ENCODE data around the gene MRFAP1L1.
"Not testable (repeated sequence)": the region's sequence is repeated elsewhere in the genome, so short reads cannot be mapped to it uniquely, and the experiment has no call there.

The MRFAP1L1 gene

DNA sequence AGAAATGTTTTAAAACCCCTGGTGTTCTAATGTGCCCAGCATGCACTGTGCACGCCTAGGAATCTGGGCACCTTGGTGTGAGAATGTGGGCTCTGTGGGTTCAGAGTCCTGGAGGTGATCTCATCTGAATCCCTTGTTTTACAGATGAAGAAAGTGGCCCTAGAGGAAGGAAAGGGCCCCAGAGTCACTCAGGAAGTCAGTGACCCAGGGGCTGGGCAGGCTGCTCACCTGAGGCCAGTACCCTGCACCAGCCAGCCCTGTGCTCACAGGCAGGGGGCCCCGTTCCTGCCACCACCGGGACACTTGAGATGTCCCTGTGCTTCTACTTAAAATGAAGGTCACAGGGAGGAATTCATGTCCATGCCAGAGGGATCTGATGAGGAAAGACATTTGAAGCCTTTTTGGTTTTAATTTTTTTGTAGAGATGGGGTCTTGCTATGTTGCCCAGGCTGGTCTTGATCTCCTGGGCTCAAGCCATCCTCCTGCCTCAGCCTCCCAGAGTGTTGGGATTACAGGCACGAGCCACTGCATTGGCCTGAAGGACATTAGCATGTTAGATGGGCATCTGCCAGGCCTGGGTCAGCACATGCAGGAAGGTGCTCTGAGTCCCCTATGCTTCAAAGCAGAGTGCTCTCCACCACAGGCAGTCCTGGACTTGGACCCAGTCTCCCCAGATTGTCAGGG, 23.4 kb downstream of the MRFAP1L1 start:
- no peak for DNase-seq

DNA sequence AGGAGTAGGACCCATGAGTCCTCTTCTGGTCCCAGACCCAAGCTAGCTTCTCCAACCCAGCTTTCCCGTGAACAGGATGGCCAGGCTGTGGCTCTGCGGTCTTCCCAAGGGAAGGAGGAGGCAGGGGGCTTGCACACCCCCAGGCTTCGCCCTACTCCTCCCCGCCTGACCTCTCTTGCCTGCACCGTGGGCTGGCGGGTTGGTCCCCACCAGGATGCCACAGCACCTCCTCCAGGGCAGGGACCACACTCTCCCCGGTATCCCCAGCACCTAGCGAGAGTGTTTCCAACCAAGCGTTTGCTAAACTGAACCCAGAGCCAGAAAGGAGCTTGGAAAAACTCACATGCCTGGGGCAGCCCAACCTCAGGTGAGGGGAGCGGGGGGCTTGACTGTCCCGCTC, 25.0 kb downstream of the MRFAP1L1 start:
- no peak for DNase-seq

DNA sequence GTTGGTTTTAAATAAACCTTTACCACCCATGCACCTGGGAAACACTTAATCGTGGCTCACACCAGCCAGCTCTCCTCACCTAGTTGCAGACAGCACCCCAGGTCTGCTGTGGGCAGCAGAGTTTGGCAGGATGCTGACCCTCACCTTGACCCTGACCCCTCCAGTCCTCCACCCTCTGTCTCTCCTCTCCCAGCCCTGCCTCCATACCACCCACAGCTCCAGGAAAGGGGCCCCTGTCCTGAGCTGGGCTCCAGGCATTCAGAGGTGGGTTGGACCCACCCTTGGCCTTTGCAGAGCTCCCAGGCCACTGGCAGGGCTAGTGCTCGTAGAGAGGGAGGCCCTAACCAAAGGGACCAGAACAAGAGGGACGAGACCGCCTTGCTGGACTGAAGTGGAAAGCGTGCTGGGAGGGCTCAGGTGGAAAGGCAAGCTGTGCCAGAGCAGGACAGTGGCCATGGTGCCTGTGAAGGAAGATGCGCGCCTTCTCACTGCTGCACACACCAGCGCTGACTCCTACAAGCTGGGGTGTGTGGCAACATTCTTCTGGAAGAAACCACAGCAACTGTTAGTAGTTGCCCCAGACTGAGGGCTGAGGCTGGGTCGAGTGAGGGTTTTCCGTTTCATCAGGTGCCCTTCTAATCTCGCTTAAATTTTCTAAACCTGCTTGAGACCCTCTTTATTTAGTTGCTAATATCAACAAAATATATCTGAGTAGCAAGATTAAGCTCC, 26.6 kb downstream of the MRFAP1L1 start:
- DNase-seq = no peak

DNA sequence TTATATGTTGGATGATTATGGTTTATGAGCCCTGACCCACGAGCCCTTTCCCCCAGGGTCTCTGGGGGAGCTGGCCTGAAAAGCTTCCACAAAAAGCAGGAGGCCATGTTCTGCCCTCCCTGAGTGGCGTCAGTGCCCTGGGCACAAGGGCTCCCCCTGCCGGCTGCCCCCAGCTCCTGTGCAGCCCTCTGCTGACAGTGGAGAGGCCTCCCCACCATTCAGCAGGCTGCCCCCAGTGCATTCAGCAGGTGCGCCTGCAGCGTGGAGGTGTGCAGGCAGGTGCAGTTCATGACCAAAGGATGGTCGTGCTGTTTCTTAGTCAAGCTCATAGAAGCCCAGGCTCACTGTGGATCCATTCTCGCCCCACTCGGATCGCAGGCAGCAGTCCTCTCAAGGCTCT, 28.5 kb downstream of the MRFAP1L1 start:
- no peak for DNase-seq

DNA sequence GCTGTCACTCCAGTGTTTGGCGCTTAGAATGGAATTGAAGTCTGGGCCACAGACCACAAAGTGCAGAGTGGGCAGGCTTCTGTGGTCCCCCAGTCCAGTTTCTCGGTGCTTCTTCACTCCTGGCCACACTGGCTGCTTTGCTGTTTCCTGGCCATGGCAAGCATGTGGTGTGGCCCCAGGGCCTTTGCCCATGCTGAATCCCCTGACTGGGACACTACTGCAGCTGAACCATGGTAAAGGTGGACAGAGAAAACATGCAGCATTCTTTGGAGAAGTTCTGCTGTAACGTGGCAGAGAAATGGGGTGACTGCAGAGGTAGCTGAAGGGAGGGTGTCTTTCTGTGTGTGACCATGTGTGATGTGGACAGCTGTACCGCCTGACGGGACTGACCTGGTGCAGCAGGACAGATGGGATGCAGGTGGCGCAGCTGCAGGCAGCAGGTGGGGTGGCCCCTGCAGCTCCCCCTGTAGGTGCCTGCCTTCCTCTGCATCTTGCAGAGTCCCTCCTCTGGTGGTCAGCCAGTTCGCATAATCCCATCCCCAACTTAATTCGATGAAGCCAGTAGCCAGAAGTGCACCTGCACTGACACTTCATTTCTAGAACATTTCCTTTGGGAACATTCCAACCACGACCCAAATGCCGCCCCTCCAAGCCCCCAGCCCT, 29.2 kb downstream of the MRFAP1L1 start:
- DNase-seq = no peak

DNA sequence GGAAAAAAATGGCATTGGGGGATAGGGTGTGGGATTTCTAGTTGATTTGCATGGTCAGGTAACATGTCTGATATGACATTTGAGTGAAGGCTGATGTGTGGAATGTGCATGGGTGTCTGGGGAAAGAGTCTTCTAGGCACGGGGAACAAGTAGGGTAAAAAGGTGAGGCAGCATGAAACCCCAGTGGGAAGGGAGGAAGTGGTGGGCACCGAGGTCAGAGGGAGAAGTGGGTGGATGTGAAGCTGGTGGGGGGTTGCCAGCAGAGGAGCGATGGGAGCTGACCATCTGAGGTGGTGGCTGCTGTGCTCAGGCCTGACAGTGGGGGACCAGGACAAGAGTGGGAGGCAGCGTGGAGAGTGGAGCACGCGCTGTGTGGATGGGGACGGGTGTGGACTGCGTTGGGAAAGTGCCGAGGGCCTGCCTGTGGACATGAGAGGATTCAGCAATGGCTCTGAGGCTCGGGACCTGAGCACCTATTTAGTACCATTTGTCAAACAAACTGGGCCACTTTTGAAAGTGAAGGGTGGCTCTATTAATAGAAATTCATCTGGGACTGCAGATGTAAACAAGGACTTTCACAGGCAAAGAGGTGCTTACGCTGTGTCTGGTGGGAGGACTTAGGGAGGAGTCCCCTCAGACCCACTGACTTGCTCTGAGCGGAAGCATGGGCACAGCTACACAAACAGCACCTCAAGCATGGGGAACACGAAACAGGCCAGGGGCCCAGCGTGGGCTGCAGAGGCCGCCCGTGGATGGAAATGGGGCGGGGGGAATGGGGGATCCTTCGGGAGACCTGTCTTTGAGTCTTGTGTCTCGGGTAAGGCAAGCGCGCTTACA, 32.7 kb downstream of the MRFAP1L1 start:
- DNase-seq = no peak

DNA sequence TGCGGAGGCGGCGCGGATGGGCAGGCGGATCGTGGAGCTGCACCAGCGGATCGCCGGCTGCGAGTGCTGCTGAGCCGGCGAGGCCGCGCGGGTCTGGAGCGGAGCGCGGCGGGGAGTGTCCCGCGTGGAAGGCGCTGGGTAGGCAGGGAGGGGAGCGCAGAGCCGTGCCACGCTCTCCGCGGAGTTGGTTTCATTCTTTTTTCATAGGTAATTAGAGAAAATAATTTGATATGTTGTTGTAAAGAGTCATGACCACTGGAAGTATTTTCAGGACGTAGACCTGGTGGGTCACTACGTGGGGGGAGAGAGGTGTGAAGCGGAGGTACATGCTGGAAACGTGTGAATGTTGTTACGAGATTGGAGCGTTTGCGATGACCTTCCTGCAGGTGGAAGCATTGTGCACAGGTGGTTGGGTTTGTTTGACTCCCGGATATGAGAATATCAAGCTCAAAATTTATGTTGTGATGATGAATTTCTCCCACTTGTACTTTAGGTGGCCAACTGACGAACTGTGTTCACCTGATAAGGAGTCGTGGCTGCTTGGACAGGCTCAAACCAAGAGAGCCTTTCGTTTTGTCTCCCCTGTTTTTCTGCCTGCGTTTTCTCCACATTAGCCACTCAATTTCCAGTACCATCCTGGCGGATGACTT, 35.0 kb downstream of the MRFAP1L1 start:
- DNase-seq = peak; percentile 48

DNA sequence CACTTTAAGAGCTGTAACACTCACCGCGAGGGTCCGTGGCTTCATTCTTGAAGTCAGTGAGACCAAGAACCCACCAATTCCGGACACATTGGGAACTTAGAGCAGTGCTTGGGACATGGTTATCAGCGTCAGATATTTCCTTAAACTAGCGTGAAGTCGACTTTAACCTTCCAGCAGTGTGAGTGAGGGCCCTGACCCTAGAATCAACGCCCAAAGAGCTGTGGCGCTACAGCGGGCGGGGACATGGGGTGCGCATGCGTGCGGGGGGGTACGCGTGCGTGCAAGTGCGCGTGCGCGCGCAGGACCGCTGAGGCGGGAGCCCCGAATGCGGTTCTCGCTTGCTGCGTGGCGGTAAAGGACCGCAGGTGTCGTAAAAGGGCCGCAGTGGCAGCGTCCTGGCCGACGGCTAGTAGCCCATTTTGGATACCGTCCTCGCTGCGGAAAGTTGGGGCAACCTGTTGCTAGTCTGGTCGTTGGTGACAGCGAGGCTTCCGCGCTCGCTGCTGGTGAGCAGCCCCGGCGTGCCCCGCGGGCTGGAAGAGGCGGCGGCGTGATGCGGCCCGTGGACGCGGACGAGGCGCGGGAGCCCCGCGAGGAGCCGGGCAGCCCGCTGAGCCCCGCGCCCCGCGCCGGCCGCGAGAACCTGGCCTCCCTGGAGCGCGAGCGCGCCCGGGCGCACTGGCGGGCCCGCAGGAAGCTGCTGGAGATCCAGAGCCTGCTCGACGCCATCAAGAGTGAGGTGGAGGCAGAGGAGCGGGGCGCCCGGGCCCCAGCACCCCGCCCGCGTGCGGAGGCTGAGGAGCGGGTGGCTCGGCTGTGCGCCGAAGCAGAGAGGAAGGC, 35.8 kb downstream of the MRFAP1L1 start:
- DNase-seq = peak; percentile 90

DNA sequence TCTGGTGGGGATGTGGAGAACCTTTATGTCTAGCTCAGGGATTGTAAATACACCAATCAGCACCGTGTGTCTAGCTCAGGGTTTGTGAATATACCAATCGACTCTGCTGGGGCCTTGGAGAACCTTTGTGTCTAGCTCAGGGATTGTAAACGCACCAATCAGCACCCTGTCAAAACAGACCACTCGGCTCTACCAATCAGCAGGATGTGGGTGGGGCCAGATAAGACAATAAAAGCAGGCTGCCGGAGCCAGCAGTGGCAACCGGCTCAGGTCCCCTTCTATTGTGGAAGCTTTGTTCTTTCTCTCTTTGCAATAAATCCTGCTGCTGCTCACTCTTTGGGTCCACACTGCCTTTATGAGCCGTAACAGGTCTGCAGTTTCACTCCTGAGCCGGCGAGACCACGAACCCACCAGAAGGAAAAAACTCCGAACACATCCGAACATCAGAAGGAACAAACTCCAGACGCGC, 36.4 kb downstream of the MRFAP1L1 start:
- DNase-seq = not testable (repeated sequence)

DNA sequence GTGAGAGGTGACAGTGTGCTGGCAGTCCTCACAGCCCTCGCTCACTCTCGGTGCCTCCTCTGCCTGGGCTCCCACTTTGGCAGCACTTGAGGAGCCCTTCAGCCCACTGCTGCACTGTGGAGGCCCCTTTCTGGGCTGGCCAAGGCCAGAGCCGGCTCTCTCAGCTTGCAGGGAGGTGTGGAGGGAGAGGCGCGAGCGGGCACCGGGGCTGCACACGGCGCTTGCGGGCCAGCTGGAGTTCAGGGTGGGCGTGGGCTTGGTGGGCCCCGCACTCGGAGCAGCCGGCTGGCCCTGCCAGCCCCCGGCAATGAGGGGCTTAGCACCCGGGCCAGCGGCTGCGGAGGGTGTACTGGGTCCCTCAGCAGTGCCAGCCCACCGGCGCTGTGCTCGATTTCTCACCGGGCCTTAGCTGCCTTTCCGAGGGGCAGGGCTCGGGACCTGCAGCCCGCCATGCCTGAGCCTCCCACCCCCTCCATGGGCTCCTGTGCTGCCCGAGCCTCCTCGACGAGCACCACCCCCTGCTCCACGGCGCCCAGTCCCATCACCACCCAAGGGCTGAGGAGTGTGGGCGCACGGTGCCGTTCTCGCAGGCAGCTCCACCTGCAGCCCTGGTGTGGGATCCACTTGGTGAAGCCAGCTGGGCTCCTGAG, 37.0 kb downstream of the MRFAP1L1 start:
- not testable (repeated sequence) for DNase-seq

DNA sequence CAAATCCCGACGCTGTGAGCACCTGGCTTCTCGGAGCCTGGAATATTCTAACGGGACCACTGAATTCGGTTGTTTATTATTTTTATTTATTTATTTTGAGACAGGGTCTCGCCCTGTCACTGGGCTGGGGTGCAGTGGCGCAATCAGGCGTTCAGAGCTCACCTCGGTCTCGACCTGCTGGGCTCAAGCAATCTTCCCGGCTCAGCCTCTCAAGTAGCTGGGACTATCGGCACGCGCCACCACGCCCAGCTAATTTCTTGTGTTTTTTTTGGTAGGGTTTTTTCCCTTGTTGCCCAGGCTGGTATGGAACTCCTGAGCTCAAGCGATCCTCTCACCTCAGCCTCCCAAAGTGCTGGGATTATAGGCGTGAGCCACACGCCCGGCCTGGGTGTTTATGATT, 37.5 kb downstream of the MRFAP1L1 start:
- no peak for DNase-seq

DNA sequence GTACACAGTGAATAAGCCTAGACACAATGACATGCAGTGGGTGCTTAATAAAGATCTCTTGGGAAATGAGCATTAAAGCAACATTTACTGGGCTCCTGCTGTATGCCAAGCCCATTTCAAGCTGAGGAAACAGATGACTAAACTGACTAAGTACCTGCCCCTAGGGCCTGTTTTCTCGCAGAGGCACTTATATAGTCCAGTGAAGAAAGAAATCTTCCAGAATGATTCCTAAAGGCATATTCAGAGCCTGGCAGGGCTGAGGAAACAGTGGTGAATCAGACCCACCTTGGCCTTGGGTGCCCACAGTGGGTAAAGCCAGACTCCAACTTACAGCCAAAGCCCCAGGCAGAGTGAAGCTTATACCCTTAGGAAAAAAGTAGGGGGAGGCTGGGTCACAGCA, 38.0 kb downstream of the MRFAP1L1 start:
- no peak for DNase-seq

DNA sequence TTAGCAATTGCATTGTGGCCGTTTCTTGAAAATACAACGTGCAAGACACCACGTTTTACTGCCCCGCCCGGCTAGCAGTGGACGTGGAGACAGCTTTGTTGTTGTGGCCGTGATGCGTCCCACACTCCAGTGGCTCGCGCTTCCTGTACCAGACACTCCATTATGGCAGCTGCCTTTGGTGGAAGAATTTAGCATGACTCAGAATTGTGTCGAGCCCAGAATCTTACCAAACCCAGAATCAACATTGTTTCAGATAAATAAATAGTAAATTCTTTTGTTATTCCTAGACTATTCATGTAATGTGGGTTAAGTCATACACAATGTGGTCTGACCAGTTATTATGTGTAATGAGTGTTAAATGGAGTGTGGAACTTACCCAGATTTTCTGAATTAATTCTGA, 41.3 kb downstream of the MRFAP1L1 start:
- no peak for DNase-seq

DNA sequence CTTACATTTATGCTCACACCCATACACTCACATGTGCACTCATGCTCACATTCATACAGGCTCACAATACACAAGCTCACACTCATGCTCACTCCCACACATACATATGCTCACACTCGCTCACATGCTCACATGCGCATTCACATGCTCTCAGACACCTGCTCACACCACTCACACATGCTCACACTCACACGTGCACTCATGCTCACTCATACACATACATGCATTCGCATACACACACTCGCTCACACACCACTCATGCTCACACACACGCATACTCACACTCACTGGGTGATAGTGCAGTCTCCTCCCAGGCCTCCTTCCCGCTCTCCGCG, 44.4 kb downstream of the MRFAP1L1 start:
- DNase-seq = no peak

DNA sequence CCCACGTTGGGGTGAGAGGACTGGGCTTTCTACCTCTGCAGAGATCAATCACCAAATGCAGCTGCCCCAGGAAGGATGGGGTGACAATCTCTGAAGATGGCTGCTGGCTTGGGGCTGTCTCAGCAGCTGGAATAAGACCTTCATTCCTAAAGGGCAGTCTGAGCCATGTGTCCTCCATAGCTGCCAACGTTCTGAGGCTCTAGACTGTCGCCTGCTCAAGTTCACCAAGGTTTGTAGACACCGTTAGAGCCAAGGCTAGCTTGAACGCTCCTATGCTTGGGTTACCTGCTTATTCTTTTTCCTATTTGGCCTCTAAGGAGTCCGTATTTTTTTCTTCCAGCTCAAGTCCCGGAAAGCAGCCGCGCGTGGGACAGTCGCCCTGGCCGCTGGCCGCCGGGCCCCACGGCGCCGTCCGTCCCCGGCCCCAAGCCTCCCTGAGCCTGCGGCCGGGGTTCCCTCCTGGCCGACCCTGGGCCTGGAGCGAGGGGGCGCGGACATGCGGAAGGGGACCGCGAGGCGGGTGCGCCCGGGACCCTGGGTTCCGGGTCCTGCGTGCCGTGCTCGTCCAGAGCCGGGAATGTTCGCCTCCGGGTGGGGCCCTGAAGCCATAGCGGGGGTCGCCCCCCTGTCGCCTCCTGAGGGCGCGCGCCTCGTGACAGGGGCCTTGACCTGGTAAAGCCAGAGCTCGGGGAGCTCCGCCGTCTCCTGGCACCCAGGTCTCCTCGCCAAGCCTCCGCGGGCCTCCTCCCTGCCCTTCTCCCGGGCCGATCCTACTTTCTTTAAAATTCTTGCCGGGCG, 45.9 kb downstream of the MRFAP1L1 start:
- no peak for DNase-seq

DNA sequence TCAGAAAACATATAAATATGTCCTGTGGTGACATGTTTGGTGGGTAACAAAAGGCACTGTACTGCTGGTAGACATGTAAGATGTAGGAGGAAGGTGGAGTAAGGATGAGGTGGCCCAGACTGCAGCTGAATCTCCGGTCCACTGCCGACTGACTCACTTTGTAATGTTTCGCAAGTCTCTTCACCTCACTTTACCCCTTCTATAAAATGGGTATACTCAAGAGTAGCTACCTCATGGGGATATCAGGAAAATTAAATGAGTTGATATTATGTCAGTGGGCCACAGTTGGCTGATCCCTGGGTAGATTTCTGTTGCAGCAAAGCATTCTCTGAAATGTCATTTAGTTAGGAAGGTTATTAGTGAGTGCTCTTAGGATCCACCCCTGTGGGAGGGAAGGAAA, 47.1 kb downstream of the MRFAP1L1 start:
- DNase-seq = no peak

DNA sequence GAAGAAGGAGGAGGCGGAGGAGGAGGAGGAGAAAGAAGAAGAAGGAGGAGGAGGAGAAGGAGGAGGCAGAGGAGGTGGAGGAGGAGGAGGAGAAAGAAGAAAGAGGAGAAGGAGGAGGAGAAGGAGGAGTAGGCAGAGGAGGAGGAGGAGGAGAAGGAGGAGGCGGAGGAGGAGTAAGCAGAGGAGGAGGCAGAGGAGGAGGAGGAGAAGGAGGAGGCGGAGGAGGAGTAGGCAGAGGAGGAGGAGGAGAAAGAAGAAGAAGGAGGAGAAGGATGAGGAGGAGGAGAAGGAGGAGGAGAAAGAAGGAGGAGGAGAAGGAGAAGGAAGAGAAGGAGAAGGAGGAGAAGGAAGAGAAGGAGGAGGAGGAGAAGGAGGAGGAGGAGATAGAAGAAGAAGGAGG, 49.2 kb downstream of the MRFAP1L1 start:
- DNase-seq = no peak

DNA sequence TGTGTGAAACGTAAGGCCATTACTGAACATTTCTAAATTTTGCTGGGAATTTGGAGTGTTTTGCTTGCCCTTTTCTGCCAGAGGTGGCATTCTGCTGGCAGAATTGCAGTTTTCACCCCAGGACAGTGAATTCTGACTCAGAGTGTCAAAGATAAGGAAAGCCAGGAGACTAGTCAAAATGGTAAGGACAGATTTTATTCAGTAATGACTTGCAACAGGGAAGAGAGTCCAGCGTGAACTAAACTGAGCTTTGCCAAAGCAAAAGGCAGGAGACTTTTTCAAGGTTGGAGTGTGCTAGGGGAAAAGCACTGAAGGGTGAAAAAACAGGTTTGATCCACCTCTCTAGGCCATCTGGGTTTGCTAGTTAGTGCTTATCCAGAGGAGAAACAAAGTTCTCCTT, 49.8 kb downstream of the MRFAP1L1 start:
- no peak for DNase-seq

DNA sequence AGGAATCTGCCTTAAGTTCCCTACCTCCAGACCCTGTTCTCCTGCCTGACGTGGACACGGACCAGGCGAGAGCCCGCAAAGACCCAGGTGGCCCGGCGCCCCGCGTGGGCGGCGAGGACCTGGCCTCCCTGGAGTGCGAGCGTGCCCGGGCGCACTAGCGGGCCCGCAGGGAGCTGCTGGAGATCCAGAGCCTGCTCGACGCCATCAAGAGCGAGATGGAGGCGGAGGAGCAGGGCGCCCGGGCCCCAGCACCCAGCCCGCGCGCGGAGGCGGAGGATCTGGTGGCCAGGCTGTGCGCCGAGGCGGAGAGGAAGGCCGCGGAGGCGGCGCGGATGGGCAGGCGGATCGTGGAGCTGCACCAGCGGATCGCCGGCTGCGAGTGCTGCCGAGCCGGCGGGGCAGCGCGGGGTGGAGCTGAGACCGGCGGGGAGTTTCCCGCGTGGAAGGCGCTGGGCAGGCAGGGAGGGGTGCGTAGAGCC, 51.0 kb downstream of the MRFAP1L1 start:
- peak; percentile 47 for DNase-seq

DNA sequence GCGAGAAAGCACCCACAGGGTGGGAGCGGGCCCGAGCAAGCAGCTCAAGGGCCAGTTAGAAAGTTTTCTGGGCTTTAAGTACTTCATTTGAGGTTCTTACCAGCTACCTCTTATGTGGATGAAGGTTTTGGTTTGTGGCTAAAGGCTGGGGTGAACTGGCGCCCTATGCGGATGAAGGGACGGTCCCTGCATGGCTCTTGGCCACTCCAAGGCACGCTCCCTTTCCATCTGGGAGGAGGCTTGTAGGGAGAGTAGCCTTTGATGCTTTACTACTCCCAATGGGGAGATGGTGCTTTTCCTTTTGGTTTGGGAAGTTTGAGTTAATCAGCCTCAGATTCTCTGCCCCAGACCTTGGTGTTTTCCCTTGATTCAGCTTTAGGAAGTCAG, 51.5 kb downstream of the MRFAP1L1 start:
- DNase-seq = no peak

Measured in T-helper 9 cell (primary cell).